ENCODE results near the gene TMC2.

DNA sequence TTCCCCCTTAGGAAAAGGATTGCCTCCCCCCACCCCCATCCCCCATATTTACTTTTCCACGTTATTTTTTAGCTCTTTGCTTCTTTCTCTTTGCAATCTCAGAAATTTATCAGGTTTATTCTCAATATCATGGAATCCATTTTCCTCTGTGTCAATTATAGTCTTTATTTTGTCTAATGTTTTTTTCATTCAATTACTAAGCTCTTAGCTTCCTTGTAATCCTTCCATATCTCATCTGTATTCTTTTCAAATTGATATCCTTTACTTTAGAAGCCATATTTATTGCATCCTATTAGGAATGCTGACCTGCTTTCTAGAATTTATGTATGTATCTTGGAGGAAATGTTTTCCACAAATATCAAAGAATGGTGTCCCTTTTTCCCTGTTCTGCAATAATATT lies 39.3 kb downstream of the TMC2 start:
- TF ChIP-seq, protein P1, sequence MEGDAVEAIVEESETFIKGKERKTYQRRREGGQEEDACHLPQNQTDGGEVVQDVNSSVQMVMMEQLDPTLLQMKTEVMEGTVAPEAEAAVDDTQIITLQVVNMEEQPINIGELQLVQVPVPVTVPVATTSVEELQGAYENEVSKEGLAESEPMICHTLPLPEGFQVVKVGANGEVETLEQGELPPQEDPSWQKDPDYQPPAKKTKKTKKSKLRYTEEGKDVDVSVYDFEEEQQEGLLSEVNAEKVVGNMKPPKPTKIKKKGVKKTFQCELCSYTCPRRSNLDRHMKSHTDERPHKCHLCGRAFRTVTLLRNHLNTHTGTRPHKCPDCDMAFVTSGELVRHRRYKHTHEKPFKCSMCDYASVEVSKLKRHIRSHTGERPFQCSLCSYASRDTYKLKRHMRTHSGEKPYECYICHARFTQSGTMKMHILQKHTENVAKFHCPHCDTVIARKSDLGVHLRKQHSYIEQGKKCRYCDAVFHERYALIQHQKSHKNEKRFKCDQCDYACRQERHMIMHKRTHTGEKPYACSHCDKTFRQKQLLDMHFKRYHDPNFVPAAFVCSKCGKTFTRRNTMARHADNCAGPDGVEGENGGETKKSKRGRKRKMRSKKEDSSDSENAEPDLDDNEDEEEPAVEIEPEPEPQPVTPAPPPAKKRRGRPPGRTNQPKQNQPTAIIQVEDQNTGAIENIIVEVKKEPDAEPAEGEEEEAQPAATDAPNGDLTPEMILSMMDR (IDR thresholded peaks at IDR 0.05) = no peak
- no peak for TF ChIP-seq POLR2A (IDR thresholded peaks at IDR 0.05)

Data from Peyer's patch (tissue), 4 donors.